SK-N-MC (cell line): Measurements from ENCODE around the gene CLDN4.

Experiments
- EZH2 ChIP-seq: fragments of 200-600 bp; sonication (generic); IDR thresholded peaks from one replicate; pipeline ENCODE4 v1.6.1; 2017; ENCODE audit warnings: antibody characterized with exemption
- FOXP2 ChIP-seq: optimal IDR thresholded peaks from 2 replicates; pipeline ENCODE3; 2011; ENCODE audit warnings: mild to moderate bottlenecking, moderate library complexity; ENCODE audit not compliant: insufficient read depth; ENCODE audit errors: extremely low read length, control extremely low read depth
- POLR2AphosphoS5 ChIP-seq: IDR thresholded peaks from 2 replicates; pipeline ENCODE4 v1.6.1; 2012; ENCODE audit warnings: mild to moderate bottlenecking, low read depth, low read length, borderline replicate concordance

DNA sequence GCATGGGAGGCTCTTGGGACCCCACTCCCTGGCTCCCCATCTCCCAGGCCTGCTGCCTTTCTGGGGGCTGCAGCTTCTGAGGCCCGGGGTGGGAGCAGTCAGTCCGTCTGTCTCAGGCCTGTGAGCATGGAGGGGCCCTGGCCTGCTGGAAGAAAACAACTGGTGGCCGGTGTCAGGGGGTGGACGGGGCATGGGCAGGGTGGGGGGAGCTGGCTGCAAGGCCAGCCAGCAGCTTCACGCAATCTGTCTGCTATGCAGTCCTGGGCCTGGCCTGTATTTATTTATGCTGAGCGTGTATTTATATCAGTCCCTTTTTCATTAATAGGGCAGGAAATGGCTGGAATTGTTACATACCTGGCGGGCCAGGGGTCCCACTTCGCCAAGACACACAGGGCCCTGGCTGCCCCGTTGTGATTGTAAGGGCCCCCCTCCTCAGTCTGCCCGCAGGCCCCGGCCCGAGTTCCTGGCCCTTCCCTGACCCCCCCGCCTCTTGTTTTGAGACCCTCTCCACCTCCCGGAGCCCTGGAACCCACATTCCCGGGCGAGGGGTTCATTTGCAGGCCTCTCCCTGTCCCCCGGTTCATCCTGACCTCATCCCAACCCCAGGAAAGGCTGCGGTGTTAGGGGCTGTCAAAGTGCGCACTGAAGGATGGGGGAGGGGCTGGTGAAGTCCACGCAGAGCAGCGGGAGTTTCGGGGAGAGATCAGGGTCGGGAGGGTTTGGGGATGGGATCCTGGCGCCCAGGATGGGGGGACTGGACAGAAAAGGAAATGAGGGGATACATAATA lies 38.4 kb downstream of the CLDN4 start:
- no peak for TF ChIP-seq POLR2AphosphoS5
- no peak for TF ChIP-seq EZH2
- TF ChIP-seq FOXP2: no peak
